CD14-positive monocyte (primary cell): ENCODE data around the gene MIDN. TPM values are rescaled to one million over a fixed set of nuclear protein-coding genes. Genes with fewer than 3 reads are reported as not detected.

ENCODE experiments used
- DNase-seq, 3 donors: peaks; one replicate each; pipeline ENCODE4 v3.0.0-alpha.2; 2011 to 2022
- H2AFZ ChIP-seq: 2 replicates; pipeline ENCODE4 v1.6.0; 2012; ENCODE audit warnings: mild to moderate bottlenecking, low read depth, low read length, inconsistent platforms; ENCODE audit not compliant: insufficient read depth, poor library complexity, severe bottlenecking
- H3K27ac ChIP-seq, 2 donors: 1 replicate in 1 of 2; 2 replicates in 1 of 2; pipeline ENCODE4 v1.5.1; 2012 to 2013; ENCODE audit warnings: low read length in 2 of 2, control low read depth in 1 of 2, inconsistent platforms in 1 of 2, low read depth in 1 of 2, mild to moderate bottlenecking in 1 of 2
- H3K27me3 ChIP-seq, 2 donors: one replicate each; pipeline versions ENCODE4 v1.6.0 to v1.6.1; 2011 to 2013; ENCODE audit warnings: low read length in 2 of 2; ENCODE audit not compliant: control insufficient read depth in 2 of 2, insufficient read depth in 2 of 2
- H3K36me3 ChIP-seq, 2 donors: replicated peaks in 1 of 2; 1 replicate in 1 of 2; 2 replicates in 1 of 2; pipeline versions ENCODE4 v1.5.1 to v1.6.1; 2012 to 2013; ENCODE audit warnings: low read length in 2 of 2, control low read depth in 1 of 2, inconsistent platforms in 1 of 2, mild to moderate bottlenecking in 1 of 2; ENCODE audit not compliant: insufficient read depth in 2 of 2, control insufficient read depth in 1 of 2
- H3K4me1 ChIP-seq, 2 donors: 1 replicate in 1 of 2; 2 replicates in 1 of 2; pipeline versions ENCODE4 v1.5.1 to v1.6.1; 2012 to 2013; ENCODE audit warnings: low read length in 2 of 2, control low read depth in 1 of 2, inconsistent platforms in 1 of 2, mild to moderate bottlenecking in 1 of 2, moderate library complexity in 1 of 2; ENCODE audit not compliant: insufficient read depth in 2 of 2, control insufficient read depth in 1 of 2
- H3K4me2 ChIP-seq: replicated peaks from 2 replicates; pipeline ENCODE3; 2012; ENCODE audit warnings: low read length, moderate library complexity, mild to moderate bottlenecking; ENCODE audit not compliant: poor library complexity, severe bottlenecking; ENCODE audit errors: extremely low read depth
- H3K4me3 ChIP-seq, 3 experiments: fragments of 200-600 bp in 1 of 3; sonication (generic) in 1 of 3; replicated peaks in 1 of 3; 1 replicate in 2 of 3; 2 replicates in 1 of 3; pipeline ENCODE4 v1.5.1; 2011 to 2013; ENCODE audit warnings: low read length in 3 of 3, mild to moderate bottlenecking in 3 of 3, control low read depth in 2 of 3, low read depth in 2 of 3, inconsistent platforms in 1 of 3, moderate library complexity in 1 of 3
- H3K79me2 ChIP-seq: 2 replicates; pipeline ENCODE4 v1.6.0; 2012; ENCODE audit warnings: mild to moderate bottlenecking, control low read depth, inconsistent platforms, low read length, moderate library complexity; ENCODE audit not compliant: insufficient read depth
- H3K9ac ChIP-seq: 2 replicates; pipeline ENCODE4 v1.6.0; 2017; ENCODE audit warnings: low read length, mild to moderate bottlenecking; ENCODE audit not compliant: insufficient read depth, poor library complexity, severe bottlenecking
- H3K9me3 ChIP-seq, 2 donors: replicated peaks in 1 of 2; 1 replicate in 1 of 2; 2 replicates in 1 of 2; pipeline versions ENCODE4 v1.5.1 to v1.6.1; 2012 to 2013; ENCODE audit warnings: low read length in 2 of 2, control low read depth in 1 of 2; ENCODE audit not compliant: control insufficient read depth in 1 of 2, insufficient read depth in 1 of 2
- H4K20me1 ChIP-seq: 2 replicates; pipeline ENCODE4 v1.6.0; 2012; ENCODE audit warnings: mild to moderate bottlenecking, low read length, control low read depth, moderate library complexity; ENCODE audit not compliant: insufficient read depth
- H3K27ac Mint-ChIP-seq, 7 donors: one replicate each; pipeline ENCODE4 v1.8.0; 2020; ENCODE audit warnings: mild to moderate bottlenecking in 7 of 7, mixed read lengths in 7 of 7, moderate library complexity in 6 of 7, inconsistent platforms in 2 of 7
- H3K27me3 Mint-ChIP-seq, 3 donors: one replicate each; pipeline ENCODE4 v1.8.0; 2021 to 2022; ENCODE audit warnings: low read depth in 3 of 3, mild to moderate bottlenecking in 3 of 3, mixed read lengths in 3 of 3, moderate library complexity in 3 of 3, inconsistent platforms in 1 of 3
- H3K36me3 Mint-ChIP-seq, 2 donors: one replicate each; pipeline ENCODE4 v1.8.0; 2020; ENCODE audit warnings: mixed read lengths in 2 of 2, inconsistent platforms in 1 of 2, mild to moderate bottlenecking in 1 of 2
- H3K4me1 Mint-ChIP-seq: one replicate; pipeline ENCODE4 v1.8.0; 2020; ENCODE audit warnings: mild to moderate bottlenecking, mixed read lengths
- H3K4me3 Mint-ChIP-seq, 2 donors: one replicate each; pipeline ENCODE4 v1.8.0; 2020; ENCODE audit warnings: mild to moderate bottlenecking in 2 of 2, mixed read lengths in 2 of 2, moderate library complexity in 1 of 2
- H3K9me3 Mint-ChIP-seq, 7 donors: one replicate each; pipeline ENCODE4 v1.8.0; 2020 to 2022; ENCODE audit warnings: mixed read lengths in 7 of 7, mild to moderate bottlenecking in 6 of 7, moderate library complexity in 6 of 7, inconsistent platforms in 2 of 7
- CTCF ChIP-seq: fragments of 200-600 bp; IDR thresholded peaks from one replicate; pipeline ENCODE4 v1.8.0; 2022; ENCODE audit warnings: antibody characterized with exemption, mild to moderate bottlenecking
- WGBS: methylation state at CpG from one replicate; pipeline ENCODE4 v1.1.5; 2013; ENCODE audit warnings: missing lambda C conversion rate; ENCODE audit not compliant: insufficient coverage; 5-methylcytosine and 5-hydroxymethylcytosine counted together
- intact Hi-C, 2 donors: fragments of 100-400 bp; cut with micrococcal nuclease; formaldehyde crosslinking; loops; one replicate each; pipeline versions ENCODE4 v1.15.0 to v1.15.1; 2023
- polyA plus RNA-seq, 3 donors: library from polyadenylated mRNA; depleted of rRNA in 1 of 3; unstranded in 2 of 3; stranded (reverse) in 1 of 3; fragments of 300-500 nt in 2 of 3; fragments of >200 nt in 1 of 3; fragmentation: Illumina TruSeq in 2 of 3; gene quantifications; 1 replicate in 2 of 3; 2 replicates in 1 of 3; pipeline ENCODE4 v1.2.3, GENCODE V29; 2012 to 2021

The MIDN gene
- polyA plus RNA-seq, 3 donors = 5.6 to 301 (median 11.0) TPM

- peak overlapping the region in 3 of 7 donors; percentile 32 to 58 (median 43) for H3K27ac Mint-ChIP-seq
- H3K36me3 ChIP-seq = peaks cover 26 to 41% of the 10 kb centered on the region in 2 donors
- no peak for TF ChIP-seq CTCF
- H3K4me1 ChIP-seq = peaks cover 24 to 25% of the 10 kb centered on the region in 2 donors
- no peaks in the 10 kb centered on the region for H3K27me3 ChIP-seq
- peaks cover 59% of the 10 kb centered on the region for H3K79me2 ChIP-seq
- H3K36me3 Mint-ChIP-seq = peaks cover 15 to 50% of the 10 kb centered on the region in 2 donors
- H3K27ac ChIP-seq = no peak overlapping the region
- WGBS = 93% methylated on average over 15 of the region's 15 CpGs
- no peak for DNase-seq
- H3K9ac ChIP-seq = no peak overlapping the region
- peaks cover 16% of the 10 kb centered on the region for H3K4me1 Mint-ChIP-seq
- intact Hi-C loops = no loop called here
- H3K9me3 ChIP-seq = no peaks in the 10 kb centered on the region
- H3K27me3 Mint-ChIP-seq = peaks cover 0 to 3% (median 0%) of the 10 kb centered on the region in 3 donors
- H3K4me3 ChIP-seq = no peak overlapping the region
- no peak overlapping the region for H2AFZ ChIP-seq
- no peaks in the 10 kb centered on the region for H3K9me3 Mint-ChIP-seq
- H4K20me1 ChIP-seq = peaks cover 88% of the 10 kb centered on the region
- no peak overlapping the region for H3K4me2 ChIP-seq
- no peak overlapping the region for H3K4me3 Mint-ChIP-seq
Measured at GRCh38 chr19:1217366-1217765, 31.0 kb upstream of the MIDN start.

DNA sequence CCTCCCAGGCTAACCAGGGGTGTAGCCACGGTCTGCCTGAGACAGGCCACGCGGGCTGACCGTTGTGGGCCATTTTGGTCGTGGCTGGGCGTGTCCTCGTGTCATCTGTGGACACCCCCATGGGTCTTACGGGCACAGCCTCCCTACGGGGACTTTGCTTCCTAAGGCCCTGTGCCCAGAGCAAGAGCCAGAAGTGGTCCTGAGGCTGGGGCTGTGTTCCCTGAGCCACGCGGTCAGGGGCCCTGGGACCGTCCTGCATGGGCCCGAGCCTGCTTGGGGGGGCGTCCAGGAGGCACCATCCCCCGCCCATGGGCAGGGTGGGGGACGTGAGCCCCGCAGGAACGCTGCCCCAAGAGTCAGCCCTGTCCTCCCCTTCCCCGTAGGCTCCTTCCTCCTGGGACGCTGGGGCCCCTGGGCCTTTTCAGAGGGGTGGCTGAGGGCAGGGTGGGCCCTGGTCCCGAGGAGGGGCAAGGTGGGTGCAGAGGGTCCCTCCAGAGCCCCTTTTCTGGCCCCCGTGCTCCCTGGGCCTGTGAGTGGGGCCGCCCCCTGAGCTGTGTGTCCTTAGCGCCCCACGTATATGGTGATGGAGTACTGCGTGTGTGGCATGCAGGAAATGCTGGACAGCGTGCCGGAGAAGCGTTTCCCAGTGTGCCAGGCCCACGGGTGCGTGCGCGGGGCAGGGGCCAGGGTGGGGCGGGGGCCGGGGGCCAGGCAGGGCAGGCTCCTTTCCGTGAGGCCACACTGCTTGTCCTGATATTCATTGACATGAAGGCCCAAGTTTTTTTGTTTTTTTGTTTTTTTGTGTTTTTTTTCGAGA lies 29.4 kb upstream of the MIDN start:
- DNase-seq = no peak
- Mint-ChIP-seq H3K27ac (peak overlapping the region in 1 of 7 donors; percentile 15), H3K4me3 (no peak overlapping the region), H3K27me3 (peaks cover 0 to 3% (median 0%) of the 10 kb centered on the region in 3 donors), H3K9me3 (no peaks in the 10 kb centered on the region), H3K36me3 (peaks cover 17 to 53% of the 10 kb centered on the region in 2 donors), H3K4me1 (peaks cover 6% of the 10 kb centered on the region)
- H3K9me3 ChIP-seq = no peaks in the 10 kb centered on the region
- H3K79me2 ChIP-seq = peaks cover 51% of the 10 kb centered on the region
- H2AFZ ChIP-seq = no peak overlapping the region
- peak overlapping the region in 1 of 2 donors; percentile 31 for H3K27ac ChIP-seq
- peaks cover 10% of the 10 kb centered on the region in 2 donors for H3K4me1 ChIP-seq
- peaks cover 95% of the 10 kb centered on the region for H4K20me1 ChIP-seq
- H3K36me3 ChIP-seq = peaks cover 36 to 57% of the 10 kb centered on the region in 2 donors
- no peak overlapping the region for H3K4me2 ChIP-seq
- no peak overlapping the region for H3K9ac ChIP-seq
- H3K4me3 ChIP-seq = no peak overlapping the region
- no peaks in the 10 kb centered on the region for H3K27me3 ChIP-seq
- intact Hi-C loops = no loop called here
- no peak for TF ChIP-seq CTCF
- 92% methylated on average over 29 of the region's 37 CpGs for WGBS
